ENCODE data around the gene HSPB6. TPM values are rescaled to one million over a fixed set of nuclear protein-coding genes. Genes with fewer than 3 reads are reported as not detected.

Gene HSPB6
- total RNA-seq, 1 experiment from 2014 or later: 0.71 TPM

- CTCF ChIA-PET: no interaction called here
- no peaks in the 10 kb centered on the region for H3K9me3 Mint-ChIP-seq (ENCODE audit: low read depth, unreplicated experiment)
- BruUV-seq (replicated peaks): no TSS peak
- intact Hi-C loops (cut with micrococcal nuclease; ENCODE audit: unreplicated experiment): no loop called here
- no peak overlapping the region for H3K27ac Mint-ChIP-seq (ENCODE audit: unreplicated experiment)
- H3K27me3 Mint-ChIP-seq (ENCODE audit: unreplicated experiment): peaks cover 20% of the 10 kb centered on the region
- no peaks in the 10 kb centered on the region for H3K36me3 Mint-ChIP-seq (ENCODE audit: insufficient read depth, unreplicated experiment)
- H3K4me3 Mint-ChIP-seq (ENCODE audit: low read depth, unreplicated experiment): no peak overlapping the region
- peaks cover 8% of the 10 kb centered on the region for H3K4me1 Mint-ChIP-seq (ENCODE audit: low read depth, unreplicated experiment)
- TF ChIP-seq, protein P1, sequence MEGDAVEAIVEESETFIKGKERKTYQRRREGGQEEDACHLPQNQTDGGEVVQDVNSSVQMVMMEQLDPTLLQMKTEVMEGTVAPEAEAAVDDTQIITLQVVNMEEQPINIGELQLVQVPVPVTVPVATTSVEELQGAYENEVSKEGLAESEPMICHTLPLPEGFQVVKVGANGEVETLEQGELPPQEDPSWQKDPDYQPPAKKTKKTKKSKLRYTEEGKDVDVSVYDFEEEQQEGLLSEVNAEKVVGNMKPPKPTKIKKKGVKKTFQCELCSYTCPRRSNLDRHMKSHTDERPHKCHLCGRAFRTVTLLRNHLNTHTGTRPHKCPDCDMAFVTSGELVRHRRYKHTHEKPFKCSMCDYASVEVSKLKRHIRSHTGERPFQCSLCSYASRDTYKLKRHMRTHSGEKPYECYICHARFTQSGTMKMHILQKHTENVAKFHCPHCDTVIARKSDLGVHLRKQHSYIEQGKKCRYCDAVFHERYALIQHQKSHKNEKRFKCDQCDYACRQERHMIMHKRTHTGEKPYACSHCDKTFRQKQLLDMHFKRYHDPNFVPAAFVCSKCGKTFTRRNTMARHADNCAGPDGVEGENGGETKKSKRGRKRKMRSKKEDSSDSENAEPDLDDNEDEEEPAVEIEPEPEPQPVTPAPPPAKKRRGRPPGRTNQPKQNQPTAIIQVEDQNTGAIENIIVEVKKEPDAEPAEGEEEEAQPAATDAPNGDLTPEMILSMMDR (IDR thresholded peaks at IDR 0.05; ENCODE audit: unreplicated experiment): no peak
- DNase-seq: no peak
Measured at GRCh38 chr19:35792888-35793287, 36.1 kb upstream of the HSPB6 start.

DNA sequence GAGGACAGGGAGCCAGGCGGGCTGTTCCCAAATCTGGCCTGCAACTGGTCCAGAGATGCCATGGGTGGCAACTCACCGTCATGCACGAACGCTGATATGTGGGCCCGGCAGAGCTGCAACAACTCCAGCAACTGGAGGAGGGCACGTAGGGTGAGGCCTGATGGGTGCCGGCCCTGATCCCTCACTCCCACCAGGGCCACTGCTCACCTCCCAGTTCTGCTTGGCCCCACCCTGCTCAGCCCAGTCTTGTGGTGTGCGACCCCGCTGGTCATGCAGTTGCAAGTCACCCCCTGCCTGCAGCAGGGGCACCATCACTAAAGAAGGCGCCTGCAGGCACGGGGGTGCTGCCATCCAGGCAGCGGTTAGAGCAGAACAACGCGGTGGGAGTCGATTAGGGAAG is 35.5 kb upstream of the HSPB6 start:
- Mint-ChIP-seq H3K36me3 (ENCODE audit: insufficient read depth, unreplicated experiment) (no peaks in the 10 kb centered on the region), H3K27me3 (ENCODE audit: unreplicated experiment) (peaks cover 17% of the 10 kb centered on the region), H3K9me3 (ENCODE audit: low read depth, unreplicated experiment) (no peaks in the 10 kb centered on the region), H3K4me3 (ENCODE audit: low read depth, unreplicated experiment) (no peak overlapping the region), H3K27ac (ENCODE audit: unreplicated experiment) (no peak overlapping the region), H3K4me1 (ENCODE audit: low read depth, unreplicated experiment) (peaks cover 8% of the 10 kb centered on the region)
- CTCF ChIA-PET: interaction anchor here (0.7 kb wide), 1 partner anchor 8 kb away, joined by 3 read pairs; no protein-coding TSS in a partner anchor
- intact Hi-C loops (cut with micrococcal nuclease; ENCODE audit: unreplicated experiment): no loop called here
- TF ChIP-seq, protein P1 (IDR thresholded peaks at IDR 0.05; ENCODE audit: unreplicated experiment): no peak
- DNase-seq: no peak
- no TSS peak for BruUV-seq (replicated peaks)

- intact Hi-C loops (cut with micrococcal nuclease; ENCODE audit: unreplicated experiment): no loop called here
- Mint-ChIP-seq H3K9me3 (ENCODE audit: low read depth, unreplicated experiment) (no peaks in the 10 kb centered on the region), H3K4me1 (ENCODE audit: low read depth, unreplicated experiment) (peaks cover 8% of the 10 kb centered on the region), H3K4me3 (ENCODE audit: low read depth, unreplicated experiment) (no peak overlapping the region), H3K27ac (ENCODE audit: unreplicated experiment) (no peak overlapping the region), H3K36me3 (ENCODE audit: insufficient read depth, unreplicated experiment) (no peaks in the 10 kb centered on the region), H3K27me3 (ENCODE audit: unreplicated experiment) (peaks cover 12% of the 10 kb centered on the region)
- CTCF ChIA-PET: interaction anchor here (0.7 kb wide), 1 partner anchor 8 kb away, joined by 3 read pairs; no protein-coding TSS in a partner anchor
- DNase-seq: no peak
- no TSS peak for BruUV-seq (replicated peaks)
- TF ChIP-seq, protein P1 (IDR thresholded peaks at IDR 0.05; ENCODE audit: unreplicated experiment): no peak
Measured at GRCh38 chr19:35791814-35792279, 35.0 kb upstream of the HSPB6 start.

DNA sequence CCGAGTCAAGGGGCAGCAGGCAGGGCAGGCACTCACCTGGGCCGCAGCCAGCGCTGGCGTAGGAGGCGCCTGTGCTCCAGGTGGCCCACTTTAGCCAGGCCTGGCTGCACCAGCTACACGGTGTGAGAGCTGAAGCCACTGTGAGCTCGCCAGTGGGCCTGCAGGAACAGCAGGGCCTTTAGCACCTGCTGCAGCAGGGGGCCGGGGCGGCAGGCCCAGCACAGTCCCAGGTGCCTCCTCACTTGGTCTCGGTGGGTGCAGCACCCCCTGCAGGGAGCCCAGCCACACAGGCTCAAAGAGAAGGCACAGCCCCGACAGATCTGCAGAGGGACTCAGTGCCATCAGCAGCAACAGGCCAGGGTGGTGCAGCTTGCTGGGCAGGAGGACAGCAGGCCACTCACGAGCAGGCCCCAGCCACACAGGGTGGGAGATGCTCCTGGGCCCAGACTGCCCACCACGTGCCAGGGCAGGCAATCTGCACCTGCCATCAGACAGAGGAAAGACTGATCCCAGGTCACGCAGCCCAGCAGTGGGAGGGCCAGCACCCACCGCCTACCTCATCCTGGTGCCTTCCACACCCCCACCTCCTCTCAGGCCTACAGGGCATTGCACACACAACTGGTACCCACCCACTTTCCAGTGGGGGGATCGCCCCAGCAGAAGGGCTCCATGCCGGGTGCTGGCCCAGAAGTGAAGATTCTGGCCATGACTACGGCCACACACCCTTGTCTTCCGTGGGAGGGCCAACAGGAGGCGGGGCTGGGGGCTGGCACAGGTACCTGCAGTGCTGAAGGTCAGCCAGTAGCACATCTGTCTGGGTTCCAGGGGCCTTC is 34.4 kb upstream of the HSPB6 start:
- Mint-ChIP-seq H3K4me1 (ENCODE audit: low read depth, unreplicated experiment) (peaks cover 8% of the 10 kb centered on the region), H3K27ac (ENCODE audit: unreplicated experiment) (no peak overlapping the region), H3K4me3 (ENCODE audit: low read depth, unreplicated experiment) (no peak overlapping the region), H3K36me3 (ENCODE audit: insufficient read depth, unreplicated experiment) (no peaks in the 10 kb centered on the region), H3K27me3 (ENCODE audit: unreplicated experiment) (peaks cover 5% of the 10 kb centered on the region), H3K9me3 (ENCODE audit: low read depth, unreplicated experiment) (no peaks in the 10 kb centered on the region)
- TF ChIP-seq, protein P1 (IDR thresholded peaks at IDR 0.05; ENCODE audit: unreplicated experiment): no peak
- BruUV-seq (replicated peaks): no TSS peak
- DNase-seq: no peak
- CTCF ChIA-PET: no interaction called here
- intact Hi-C loops (cut with micrococcal nuclease; ENCODE audit: unreplicated experiment): no loop called here
